Dedifferentiated amniotic fluid mesenchymal stem cell (primary cell): ENCODE measurements around the gene RPS6KA4.

ENCODE experiments used
- DNase-seq: peaks from one replicate; pipeline ENCODE4 v3.0.0-alpha.2; 2016; ENCODE audit errors: extremely low spot score

RPS6KA4 gene

DNA sequence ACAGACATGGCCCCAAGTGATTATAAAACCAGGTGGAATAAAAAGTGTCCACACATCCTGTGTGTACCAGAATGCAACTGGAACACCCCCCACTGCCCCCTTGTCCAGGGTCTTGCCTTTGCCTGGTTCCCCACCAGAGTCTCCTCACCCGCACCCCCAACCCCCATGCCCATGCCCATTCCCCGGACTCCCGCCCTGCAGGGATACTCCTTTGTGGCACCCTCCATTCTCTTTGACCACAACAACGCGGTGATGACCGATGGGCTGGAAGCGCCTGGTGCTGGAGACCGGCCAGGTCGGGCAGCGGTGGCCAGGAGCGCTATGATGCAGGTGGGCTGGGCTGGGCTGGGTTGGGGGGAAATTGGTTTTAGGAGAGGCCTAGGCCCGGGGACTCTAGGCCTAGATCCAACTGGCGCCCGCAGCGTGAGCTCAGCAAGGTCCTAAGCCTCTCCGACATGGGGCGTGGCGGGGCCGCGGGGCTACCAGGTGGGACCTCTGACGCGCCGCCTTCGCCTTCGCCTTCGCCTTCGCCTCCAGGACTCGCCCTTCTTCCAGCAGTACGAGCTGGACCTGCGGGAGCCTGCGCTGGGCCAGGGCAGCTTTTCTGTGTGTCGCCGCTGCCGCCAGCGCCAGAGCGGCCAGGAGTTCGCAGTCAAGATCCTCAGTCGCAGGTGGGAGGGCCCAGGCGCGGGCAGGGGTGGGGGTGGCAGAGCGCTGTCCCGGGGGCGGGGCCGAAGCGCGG is 9.1 kb downstream of the RPS6KA4 start:
- DNase-seq = no peak

DNA sequence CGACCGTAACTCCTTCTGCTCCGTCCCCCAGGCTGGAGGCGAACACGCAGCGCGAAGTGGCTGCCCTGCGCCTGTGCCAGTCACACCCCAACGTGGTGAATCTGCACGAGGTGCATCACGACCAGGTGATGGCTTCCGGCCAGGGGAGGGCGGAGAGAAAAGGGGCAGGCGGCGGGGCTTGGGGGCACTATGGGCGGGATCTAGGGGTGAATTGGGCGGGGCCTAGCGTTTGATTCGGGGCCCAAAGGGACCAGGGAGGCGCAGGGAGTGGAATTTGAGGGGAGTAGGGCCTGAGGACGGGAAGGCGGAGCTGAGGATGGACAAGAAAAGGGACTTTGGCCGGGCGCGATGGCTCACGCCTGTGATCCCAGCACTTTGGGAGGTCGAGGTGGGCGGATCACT is 9.7 kb downstream of the RPS6KA4 start:
- no peak for DNase-seq

DNA sequence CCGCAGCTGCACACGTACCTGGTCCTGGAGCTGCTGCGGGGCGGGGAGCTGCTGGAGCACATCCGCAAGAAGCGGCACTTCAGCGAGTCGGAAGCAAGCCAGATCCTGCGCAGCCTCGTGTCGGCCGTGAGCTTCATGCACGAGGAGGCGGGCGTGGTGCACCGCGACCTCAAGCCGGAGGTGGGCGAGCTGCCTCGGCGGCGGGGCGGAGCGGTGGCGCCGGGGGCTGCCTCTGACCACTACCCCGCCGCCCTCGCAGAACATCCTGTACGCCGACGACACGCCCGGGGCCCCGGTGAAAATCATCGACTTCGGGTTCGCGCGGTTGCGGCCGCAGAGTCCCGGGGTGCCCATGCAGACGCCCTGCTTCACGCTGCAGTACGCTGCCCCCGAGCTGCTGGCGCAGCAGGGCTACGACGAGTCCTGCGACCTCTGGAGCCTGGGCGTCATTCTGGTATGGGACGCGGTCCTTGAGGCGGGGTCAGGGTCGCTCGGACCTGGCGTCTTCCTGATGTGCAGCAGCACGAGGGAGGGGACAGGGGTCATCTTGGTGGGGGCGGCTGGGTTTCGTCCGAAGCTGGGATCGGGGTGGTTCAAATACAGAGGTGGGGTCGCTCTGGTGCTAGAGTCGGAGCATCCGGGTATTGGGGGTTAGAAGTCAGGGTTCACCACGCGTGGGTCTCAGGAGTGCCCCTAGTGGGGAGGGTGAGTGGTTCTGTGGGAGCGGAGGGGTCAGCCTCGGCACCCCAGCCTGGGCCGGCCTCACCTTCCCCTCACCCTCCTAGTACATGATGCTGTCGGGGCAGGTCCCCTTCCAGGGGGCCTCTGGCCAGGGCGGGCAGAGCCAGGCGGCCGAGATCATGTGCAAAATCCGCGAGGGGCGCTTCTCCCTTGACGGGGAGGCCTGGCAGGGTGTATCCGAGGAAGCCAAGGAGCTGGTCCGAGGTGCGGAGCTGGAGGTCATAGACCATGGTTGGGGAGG is 10.8 kb downstream of the RPS6KA4 start:
- no peak for DNase-seq

DNA sequence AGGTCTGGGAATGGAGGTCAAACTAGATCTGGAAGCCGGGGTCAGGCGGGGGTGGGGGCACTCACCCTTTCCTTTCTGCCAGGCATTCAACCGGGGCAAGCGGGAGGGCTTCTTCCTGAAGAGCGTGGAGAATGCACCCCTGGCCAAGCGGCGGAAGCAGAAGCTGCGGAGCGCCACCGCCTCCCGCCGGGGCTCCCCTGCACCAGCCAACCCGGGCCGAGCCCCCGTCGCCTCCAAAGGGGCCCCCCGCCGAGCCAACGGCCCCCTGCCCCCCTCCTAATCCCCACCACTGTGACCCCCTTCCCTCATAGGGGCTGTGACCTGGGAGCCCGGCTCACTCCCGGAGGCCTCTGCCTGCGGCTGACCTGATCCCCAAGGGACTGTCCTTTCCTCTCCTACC is 12.2 kb downstream of the RPS6KA4 start:
- no peak for DNase-seq

DNA sequence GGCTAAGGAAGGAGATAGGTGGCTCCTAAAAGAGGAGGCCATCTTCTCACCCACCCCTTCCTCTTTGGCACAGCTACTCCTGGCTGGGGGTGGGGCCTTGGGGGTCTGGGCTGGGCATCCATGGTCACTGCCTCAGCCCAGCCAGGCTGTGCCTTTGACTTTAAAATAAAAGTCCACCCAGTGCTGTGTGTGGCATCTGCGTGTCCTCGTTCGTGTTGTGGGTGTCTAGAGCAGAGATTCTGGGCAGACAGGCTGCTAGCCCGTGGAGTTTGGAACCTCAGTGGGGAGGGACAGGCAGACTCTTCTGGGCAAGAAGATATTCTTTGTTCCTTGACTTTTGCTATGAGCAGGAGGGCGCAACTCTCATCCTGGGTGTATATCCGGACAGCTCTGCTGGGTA is 13.1 kb downstream of the RPS6KA4 start:
- no peak for DNase-seq

DNA sequence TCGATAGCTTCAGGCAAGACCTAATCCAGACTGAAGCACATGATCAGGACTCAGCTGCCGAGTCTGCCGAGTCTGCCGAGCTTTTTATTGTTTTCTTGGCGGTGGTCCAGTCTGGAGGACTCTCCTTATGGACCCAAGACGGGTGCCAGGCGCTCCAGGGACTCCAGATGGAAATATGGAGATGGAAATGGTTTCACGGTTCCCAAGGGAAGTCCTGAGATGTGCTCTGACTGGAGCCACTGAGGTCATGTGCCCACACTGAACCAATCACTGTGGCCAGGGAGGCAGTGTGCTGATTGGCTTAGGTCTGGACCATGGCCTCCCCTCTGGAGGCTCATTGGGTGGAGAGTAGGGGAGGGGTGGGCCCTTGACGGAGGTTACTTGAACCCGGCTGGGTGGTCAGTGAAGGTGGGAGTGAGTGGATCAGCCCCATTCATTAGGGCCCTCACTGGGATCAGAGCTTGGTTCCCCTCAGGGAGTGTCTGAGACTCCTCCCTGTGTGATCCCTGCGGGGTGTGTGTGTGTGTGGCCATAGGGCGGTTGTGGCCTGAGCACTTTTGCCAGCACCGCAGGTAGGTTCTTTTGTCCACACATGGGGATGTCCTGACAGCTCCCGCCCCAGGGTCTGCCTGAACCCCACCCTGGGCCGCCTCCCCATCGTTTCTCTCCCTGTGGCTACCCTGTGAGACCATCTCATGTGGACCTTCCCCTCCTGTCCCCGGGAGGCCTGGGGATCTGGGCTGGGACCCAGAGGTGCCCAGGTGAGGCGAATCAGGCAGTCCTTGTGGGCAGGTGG is 14.0 kb downstream of the RPS6KA4 start:
- no peak for DNase-seq

DNA sequence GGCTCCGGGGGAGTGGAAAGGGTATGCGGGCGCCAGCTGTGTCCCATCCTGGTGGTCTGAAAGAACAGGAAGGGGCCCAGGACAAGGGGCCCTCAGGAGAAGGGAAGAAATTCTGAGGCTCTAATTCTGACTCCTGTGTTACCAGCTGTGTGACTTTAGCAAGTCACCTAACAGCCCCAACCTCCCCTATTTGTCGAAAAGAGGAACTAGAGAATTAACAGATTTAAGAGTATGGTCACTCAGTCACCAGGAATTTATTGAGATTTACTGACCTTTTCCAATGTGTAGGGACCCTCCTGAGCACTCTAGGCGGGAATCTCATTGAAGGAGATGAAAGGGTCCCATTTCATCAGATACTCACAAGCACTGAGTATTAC is 14.6 kb downstream of the RPS6KA4 start:
- no peak for DNase-seq

DNA sequence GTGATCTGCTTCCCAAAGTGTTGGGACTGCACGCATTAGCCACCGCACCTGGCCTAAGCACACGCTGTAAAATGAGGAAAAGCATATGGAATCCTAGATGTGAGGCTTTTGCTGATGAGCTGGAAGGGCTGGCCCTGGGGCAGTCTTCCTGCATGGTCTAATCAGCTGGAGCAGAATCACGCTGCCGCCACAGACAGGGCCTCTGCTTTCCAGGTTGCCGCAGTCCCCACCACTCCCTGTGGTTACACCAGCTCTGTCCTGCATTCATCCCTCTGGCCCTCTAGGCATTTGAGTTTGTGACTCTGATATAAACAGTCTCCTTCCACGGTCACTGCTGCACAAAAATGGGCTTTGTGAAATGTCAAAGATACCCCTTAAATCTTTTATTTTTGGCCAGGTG is 17.1 kb downstream of the RPS6KA4 start:
- DNase-seq = no peak

DNA sequence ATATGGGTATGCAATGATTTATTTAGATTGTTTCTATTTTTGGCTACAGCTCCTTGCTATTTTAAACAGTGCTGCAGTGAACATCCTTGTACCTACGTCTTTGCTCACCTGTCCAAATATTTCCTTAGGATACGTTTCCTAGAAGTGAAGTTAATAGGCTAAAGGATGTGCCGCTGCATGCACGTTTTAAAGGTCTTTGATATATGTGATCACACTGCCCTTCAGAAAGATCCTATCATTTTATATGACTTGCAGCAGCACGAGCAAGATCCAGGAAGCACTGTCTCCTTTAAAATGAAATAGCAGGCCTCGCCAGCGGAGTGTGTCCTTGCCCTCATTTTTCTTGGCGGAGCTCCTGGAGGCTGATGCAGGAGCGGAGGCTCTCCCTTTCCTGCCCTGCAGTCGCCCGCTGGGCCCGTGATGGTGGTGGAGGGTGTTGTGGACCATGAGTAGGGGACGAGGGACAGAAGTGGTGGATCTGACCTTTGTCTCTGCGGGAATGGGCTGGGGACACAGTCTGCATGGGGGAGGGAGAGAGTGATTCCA is 19.4 kb downstream of the RPS6KA4 start:
- no peak for DNase-seq

DNA sequence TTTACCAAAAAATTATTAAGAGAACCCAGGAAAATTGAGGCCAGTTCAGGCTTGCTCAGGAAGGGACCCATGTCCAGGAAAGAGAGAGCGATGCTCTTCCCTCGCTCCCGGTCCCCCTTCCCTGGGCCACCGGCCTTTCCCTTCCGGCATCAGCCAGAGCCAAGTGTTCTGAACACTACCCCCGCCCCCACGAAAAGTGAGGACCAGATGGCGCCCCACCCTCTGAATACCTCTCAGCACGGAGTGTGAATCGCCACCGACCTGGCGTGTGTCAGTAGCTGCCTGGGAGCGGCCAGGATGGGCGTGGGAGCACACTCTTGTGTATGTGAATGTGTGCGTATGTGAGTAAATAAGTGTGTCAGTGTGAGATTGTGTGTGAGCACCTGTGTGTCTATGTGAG is 20.2 kb downstream of the RPS6KA4 start:
- DNase-seq = no peak

DNA sequence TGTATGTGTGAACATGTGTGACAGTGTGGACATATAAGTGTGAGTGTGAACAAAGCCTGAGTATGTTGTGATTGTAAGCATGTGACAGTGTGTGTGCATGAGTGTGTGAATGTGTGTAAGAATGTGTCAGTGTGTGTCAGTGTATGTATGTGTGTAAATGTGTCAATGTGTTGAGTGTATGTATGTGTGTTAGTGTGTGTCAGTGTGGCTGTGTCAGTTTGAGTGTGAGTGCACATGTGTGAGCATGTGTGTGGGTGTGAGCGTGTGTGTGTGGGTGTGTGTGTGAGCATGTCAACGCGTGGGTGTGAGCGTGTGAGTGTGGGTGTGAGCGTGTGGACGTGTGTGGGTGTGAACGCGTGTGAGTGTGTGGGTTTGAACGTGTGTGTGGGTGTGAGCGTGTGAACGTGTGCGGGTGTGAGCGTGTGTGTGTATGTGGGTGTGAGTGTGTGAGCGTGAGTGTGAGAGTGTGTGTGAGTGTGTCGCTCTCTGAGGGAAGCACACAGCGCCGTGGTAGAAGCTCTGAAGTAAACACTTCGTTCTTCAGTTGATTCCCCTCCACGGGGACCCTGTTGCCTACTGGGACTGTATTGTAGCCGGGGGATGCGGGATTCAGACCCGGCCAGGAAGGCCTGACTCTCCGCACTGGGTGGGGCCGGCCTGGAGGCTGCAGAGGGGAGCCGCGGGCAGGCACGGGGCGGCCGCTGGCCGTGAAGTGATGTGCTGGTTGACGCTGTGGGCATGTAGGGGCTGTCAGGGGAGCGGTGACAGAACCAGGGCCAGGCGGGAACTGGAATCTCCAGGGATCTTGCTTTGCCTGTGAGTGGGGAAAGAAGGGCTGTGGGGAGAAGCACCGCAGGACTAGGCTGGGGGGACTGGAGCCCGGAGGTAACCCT is 21.1 kb downstream of the RPS6KA4 start:
- no peak for DNase-seq

DNA sequence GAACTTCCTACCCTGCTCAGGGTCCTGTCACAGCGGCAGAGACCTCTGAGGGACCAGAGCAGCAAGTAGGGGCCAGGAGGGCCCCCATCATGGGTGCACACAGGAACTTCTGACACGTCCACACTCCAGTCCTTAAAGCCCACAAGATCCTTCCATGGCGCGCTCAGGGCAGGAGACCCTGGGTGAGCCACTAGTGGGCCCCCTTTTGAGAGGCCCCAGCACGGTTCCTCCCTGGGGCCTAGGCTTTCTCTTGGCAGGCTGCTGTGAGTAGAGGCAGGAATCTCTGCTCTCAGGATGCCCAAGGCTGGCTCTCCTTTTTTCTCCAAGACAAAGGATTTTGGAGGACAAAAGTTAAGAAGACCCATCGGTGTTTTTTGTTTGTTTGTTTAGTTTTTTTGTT is 22.4 kb downstream of the RPS6KA4 start:
- DNase-seq = no peak

DNA sequence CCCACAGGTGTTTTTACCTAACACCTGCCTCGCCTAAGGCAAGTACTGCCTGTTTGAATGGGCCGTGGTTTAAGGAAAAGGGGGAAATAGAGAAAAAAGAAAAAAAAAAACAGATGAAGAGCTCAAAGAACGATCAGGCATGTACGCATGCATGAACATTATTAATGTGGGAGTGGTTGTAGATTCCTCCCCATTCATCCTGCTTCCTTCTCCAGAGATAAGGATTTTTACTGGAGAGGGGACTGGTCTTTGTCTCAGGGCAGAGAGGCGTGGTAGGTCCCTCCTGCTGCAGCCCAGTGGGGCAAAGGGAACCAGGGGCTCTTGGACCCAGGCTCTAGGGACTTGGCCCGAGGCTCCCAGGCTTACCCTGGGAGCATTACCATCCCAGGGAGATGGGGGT is 23.1 kb downstream of the RPS6KA4 start:
- DNase-seq = no peak

DNA sequence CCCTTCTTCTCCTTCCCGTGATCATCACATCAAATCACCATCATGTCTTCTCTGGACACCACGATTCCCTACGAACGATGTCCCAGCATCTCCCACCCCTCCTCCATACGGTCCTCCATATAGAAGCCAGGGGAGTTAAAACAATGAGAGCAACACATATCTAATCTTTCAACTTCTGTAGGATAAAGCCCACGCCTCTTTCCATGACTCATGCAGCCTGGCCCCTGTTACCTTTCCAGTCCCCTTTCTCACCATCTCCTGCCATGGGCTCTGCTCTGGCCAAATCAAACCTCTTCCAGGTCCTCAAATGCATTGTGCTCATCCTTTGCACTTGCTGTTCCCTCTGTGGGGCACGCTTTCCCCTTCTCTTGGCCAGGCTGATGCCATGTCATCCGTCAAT is 23.6 kb downstream of the RPS6KA4 start:
- DNase-seq = no peak

DNA sequence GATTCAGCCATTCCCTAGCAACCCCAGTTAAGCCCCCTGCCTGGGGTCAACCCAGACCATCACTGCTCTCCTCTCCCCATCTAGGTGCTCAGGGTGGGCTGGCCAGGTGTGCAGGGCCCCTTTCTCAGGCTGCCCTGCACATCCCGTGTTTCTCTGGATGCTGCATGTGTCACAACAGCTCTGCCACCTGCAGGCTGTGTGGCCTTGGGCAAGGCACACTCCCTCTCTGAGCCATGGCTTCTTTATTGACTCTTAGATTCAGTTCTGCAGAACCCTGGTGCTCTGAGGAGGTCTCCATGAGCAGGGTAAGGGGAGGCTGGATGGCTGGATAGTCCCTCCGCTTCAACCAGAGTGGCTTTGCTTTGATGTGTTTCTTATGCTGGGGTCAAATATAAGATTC is 24.6 kb downstream of the RPS6KA4 start:
- DNase-seq = no peak

DNA sequence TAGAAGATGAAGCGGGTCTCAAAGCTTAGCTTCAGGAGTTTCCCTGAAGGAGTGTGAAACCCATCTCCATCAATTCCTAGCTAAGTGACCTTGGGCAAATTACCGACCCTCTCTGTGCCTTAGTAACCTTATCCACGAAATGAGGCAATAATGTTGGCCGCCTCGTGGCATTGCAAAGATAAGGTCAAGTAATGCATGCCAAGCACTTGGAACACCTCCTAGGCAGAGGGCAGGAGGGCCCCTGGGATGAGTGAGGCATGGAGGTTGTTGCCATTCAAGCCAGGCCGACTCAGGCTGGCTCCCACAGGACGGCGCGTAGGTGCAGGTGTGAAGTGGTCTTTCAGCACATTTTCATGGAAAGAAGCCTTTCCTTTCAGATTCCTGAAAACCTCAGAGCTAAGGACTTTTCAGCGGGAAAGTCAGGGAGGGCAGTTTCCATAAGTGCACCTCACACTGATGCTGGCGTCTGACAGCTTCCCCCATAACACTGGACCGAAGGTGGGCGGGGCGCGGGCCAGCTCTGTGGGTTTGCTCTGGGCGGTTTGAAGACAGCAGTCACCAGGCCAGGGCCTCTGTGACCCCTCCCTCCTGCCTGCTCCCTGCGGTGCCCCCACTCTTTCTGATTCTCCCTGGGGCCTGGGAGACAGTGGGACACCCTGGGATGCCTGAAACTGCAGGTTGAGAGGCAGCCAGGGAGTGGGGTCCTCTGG is 25.2 kb downstream of the RPS6KA4 start:
- no peak for DNase-seq

DNA sequence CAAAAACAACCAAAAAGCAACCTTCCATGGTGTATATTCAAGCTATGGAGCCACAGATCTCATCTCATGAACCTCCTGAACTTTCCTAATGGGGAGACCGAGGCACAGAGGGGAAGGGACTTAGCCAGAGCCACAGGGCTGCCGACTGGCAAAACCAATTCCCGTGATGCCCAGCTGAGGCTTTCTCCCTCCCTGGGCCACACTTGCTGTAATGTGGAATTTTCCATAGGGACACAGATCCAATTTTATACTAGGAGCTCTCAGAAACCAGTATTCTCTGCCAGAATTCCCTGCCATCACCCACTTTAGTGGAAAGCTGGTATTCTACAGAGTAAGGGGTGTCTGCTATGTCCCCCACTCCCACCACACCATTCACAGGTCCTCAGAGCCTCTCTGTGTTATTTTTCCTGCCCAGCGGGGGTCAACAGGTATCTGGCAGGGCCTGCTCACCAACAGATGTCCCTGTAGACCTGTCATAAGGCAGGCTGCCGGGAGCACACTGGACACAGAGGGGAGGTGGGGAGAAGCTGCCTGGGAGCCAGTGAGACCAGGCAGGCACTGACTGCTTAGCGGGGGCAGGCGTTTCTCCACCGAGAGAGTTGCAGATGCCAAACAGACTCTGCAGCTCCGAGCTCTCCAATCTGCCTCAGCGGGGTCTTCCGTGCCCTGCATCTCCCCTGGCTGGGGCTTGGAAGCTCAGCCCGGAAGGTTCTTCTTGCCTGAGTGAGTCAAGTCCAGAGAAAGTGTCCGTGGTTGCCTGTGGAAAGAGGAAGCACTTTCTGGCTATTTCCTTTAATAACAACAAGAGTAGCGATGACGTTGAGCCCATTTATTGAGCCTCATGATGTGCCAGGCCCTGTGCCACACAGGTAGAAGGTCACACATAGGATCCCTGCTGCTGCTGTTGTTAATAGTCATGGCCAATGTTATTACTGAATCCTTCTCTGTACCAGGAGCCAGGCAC is 26.3 kb downstream of the RPS6KA4 start:
- no peak for DNase-seq

DNA sequence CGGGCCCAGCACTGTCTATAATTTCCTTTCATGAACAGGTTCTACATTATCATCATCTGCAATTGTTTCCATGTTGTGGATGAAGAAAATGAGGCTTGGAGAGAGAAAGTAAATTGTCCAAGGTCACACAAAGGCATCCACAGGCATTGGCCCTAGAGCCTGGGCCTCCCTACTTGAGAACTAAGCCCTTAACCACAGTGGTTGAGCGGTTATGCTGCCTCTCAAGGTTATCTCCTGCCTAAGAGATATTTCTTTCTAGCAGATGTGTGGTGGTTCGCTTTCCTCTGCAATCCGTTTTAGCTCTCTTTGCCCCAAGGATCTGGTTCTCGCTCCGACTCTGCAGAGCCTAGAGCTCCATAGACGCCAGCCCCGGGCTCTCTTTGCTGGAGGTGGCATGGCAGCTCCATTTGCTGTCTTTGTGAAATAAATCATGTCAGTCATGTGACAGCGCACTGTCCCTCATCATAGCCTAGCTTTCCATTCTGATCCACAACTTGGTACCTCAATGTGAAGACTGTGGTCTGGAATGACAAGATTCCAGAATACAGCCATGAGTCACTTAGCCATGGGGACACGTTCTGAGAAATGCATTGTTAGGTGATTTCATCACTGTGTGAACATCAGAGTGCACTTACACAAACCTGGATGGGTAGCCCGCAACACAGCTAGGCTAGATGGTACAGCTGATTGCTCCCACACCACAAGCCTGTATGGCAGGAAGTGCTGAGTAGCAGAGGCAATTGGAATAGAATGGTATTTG is 27.2 kb downstream of the RPS6KA4 start:
- DNase-seq = no peak
